Ishikawa (cell line): ENCODE data around the gene UNC50.

ENCODE experiments used
- CEBPB ChIP-seq: IDR thresholded peaks from 2 replicates; pipeline ENCODE4 v1.6.1; 2012
- CREB1 ChIP-seq: IDR thresholded peaks from 2 replicates; pipeline ENCODE4 v1.6.1; 2012; ENCODE audit warnings: low read depth
- EP300 ChIP-seq: IDR thresholded peaks from 2 replicates; pipeline ENCODE4 v1.6.1; 2012; ENCODE audit warnings: borderline replicate concordance
- NFIC ChIP-seq: IDR thresholded peaks from 2 replicates; pipeline ENCODE4 v1.6.1; 2012
- RAD21 ChIP-seq: IDR thresholded peaks from 2 replicates; pipeline ENCODE4 v1.6.1; 2012; ENCODE audit warnings: low read depth
- TAF1 ChIP-seq: IDR thresholded peaks from 2 replicates; pipeline ENCODE4 v1.6.1; 2012; ENCODE audit warnings: low read depth, mild to moderate bottlenecking
- TEAD4 ChIP-seq: IDR thresholded peaks from 2 replicates; pipeline ENCODE4 v1.6.1; 2012
- USF1 ChIP-seq: IDR thresholded peaks from 2 replicates; pipeline ENCODE4 v1.6.1; 2012
- YY1 ChIP-seq: IDR thresholded peaks from 2 replicates; pipeline ENCODE4 v1.6.1; 2012; ENCODE audit warnings: low read depth
- ZBTB7A ChIP-seq: IDR thresholded peaks from 2 replicates; pipeline ENCODE4 v1.6.1; 2012; ENCODE audit warnings: low read depth
- TF ChIP-seq, protein P1 (sequence below): IDR thresholded peaks from 2 replicates; pipeline ENCODE4 v1.6.1; 2012; ENCODE audit warnings: low read depth, mild to moderate bottlenecking
- TF ChIP-seq, protein P2 (sequence below): IDR thresholded peaks from 2 replicates; pipeline ENCODE4 v1.6.1; 2012

DNA sequence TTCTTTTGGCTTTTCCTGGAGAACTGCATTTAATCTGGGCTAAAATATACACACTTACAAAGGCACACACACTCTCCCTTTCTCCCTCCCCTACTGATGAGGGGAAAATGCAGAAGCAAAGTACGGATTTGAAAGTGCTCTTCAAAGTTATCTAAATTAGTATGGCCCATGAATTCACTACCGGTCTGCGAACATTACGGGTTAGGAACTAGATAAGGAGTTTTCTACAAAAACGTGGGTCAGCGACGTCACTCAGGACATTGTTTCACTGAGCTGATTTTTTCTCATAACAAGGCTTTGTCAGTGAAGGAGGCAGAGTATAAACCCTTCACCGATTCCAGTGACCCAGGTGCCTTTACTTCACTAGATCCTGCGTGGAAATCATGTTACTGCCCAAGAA lies 47.4 kb upstream of the UNC50 start:
- TF ChIP-seq, protein P1, sequence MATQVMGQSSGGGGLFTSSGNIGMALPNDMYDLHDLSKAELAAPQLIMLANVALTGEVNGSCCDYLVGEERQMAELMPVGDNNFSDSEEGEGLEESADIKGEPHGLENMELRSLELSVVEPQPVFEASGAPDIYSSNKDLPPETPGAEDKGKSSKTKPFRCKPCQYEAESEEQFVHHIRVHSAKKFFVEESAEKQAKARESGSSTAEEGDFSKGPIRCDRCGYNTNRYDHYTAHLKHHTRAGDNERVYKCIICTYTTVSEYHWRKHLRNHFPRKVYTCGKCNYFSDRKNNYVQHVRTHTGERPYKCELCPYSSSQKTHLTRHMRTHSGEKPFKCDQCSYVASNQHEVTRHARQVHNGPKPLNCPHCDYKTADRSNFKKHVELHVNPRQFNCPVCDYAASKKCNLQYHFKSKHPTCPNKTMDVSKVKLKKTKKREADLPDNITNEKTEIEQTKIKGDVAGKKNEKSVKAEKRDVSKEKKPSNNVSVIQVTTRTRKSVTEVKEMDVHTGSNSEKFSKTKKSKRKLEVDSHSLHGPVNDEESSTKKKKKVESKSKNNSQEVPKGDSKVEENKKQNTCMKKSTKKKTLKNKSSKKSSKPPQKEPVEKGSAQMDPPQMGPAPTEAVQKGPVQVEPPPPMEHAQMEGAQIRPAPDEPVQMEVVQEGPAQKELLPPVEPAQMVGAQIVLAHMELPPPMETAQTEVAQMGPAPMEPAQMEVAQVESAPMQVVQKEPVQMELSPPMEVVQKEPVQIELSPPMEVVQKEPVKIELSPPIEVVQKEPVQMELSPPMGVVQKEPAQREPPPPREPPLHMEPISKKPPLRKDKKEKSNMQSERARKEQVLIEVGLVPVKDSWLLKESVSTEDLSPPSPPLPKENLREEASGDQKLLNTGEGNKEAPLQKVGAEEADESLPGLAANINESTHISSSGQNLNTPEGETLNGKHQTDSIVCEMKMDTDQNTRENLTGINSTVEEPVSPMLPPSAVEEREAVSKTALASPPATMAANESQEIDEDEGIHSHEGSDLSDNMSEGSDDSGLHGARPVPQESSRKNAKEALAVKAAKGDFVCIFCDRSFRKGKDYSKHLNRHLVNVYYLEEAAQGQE, result no peak
- TF ChIP-seq, protein P2, sequence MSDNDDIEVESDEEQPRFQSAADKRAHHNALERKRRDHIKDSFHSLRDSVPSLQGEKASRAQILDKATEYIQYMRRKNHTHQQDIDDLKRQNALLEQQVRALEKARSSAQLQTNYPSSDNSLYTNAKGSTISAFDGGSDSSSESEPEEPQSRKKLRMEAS, result no peak
- TF ChIP-seq TAF1 (no peak), EP300 (no peak), ZBTB7A (no peak), TEAD4 (no peak), CREB1 (no peak), RAD21 (no peak), CEBPB (no peak), USF1 (no peak), NFIC (no peak), YY1 (no peak)
